DMS153 treated with DMSO at 0.1 percent for 48 hours (cell line): ENCODE measurements around the gene GKN1.

Source experiments
- DNase-seq: peaks from one replicate; lab custom pipeline; 2025; ENCODE audit not compliant: unreplicated experiment; lab: John Stamatoyannopoulos, UW

GKN1 gene

GRCh38 chr2:68959001-68959400 lies 15.4 kb upstream of the GKN1 start:
- DNase-seq, result no peak

GRCh38 chr2:68961380-68961779 lies 13.1 kb upstream of the GKN1 start:
- no peak for DNase-seq

GRCh38 chr2:68964282-68964681 lies 10.2 kb upstream of the GKN1 start:
- DNase-seq, result no peak

- no peak for DNase-seq
These were observed 6.2 kb upstream of the GKN1 start for GRCh38 chr2:68968221-68968620.

GRCh38 chr2:68969736-68970490 lies 4.5 kb upstream of the GKN1 start:
- no peak for DNase-seq

- no peak for DNase-seq
These were observed 3.7 kb upstream of the GKN1 start for GRCh38 chr2:68970566-68971265.

- no peak for DNase-seq
These were observed 2.7 kb upstream of the GKN1 start for GRCh38 chr2:68971591-68972231.

GRCh38 chr2:68974946-68975665 lies 670 bp downstream of the GKN1 start:
- DNase-seq, result no peak

- no peak for DNase-seq
These were observed 1.4 kb downstream of the GKN1 start for GRCh38 chr2:68975844-68976243.

- DNase-seq, result no peak
These were observed 3.0 kb downstream of the GKN1 start for GRCh38 chr2:68977453-68977852.

GRCh38 chr2:68978098-68978497 lies 3.7 kb downstream of the GKN1 start:
- DNase-seq, result no peak

GRCh38 chr2:68980956-68981355 lies 6.5 kb downstream of the GKN1 start:
- DNase-seq, result no peak

GRCh38 chr2:68987021-68987503 lies 12.6 kb downstream of the GKN1 start:
- no peak for DNase-seq

- DNase-seq, result no peak
These were observed 14.6 kb downstream of the GKN1 start for GRCh38 chr2:68989035-68989434.

- no peak for DNase-seq
These were observed 17.9 kb downstream of the GKN1 start for GRCh38 chr2:68992341-68992740.

- no peak for DNase-seq
These were observed 18.5 kb downstream of the GKN1 start for GRCh38 chr2:68992933-68993332.

GRCh38 chr2:68993660-68994059 lies 19.2 kb downstream of the GKN1 start:
- DNase-seq, result no peak

GRCh38 chr2:68994864-68995263 lies 20.4 kb downstream of the GKN1 start:
- DNase-seq, result no peak

GRCh38 chr2:68995916-68996315 lies 21.5 kb downstream of the GKN1 start:
- DNase-seq, result no peak

- no peak for DNase-seq
These were observed 23.0 kb downstream of the GKN1 start for GRCh38 chr2:68997401-68997800.

GRCh38 chr2:69001879-69002278 lies 27.4 kb downstream of the GKN1 start:
- no peak for DNase-seq
